Astrocyte (in vitro differentiated cells and primary cell): ENCODE measurements around the gene IL36A.

Experiments
- EZH2 ChIP-seq: IDR thresholded peaks from 2 replicates; pipeline ENCODE4 v1.6.1; 2012; ENCODE audit warnings: mild to moderate bottlenecking, low read length, inconsistent platforms; ENCODE audit not compliant: insufficient read depth
- TF ChIP-seq, protein P1 (sequence below): IDR thresholded peaks from 2 replicates; pipeline ENCODE4 v1.5.1; 2011; ENCODE audit warnings: low read depth, mild to moderate bottlenecking, inconsistent platforms, low read length, moderate library complexity; ENCODE audit not compliant: insufficient read depth

DNA sequence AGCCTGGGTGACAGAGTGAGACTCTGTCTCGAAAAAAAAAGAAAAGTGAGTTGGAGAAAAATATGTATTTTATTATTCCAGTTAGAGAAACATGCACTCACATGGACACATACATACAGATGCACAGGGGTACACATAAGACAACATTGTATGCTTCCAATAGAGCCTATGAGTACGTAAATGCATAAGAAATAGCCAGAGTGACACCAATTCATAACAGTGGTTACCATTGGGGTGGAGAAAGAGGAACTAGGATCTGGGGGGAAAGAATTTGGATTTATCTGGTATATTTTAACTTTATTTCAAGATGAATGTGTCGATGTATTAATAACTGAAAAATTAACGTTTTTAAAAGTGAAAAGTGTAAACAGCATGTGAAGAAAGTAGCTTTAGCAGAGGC is 16.1 kb downstream of the IL36A start:
- TF ChIP-seq EZH2 = no peak
- TF ChIP-seq, protein P1, sequence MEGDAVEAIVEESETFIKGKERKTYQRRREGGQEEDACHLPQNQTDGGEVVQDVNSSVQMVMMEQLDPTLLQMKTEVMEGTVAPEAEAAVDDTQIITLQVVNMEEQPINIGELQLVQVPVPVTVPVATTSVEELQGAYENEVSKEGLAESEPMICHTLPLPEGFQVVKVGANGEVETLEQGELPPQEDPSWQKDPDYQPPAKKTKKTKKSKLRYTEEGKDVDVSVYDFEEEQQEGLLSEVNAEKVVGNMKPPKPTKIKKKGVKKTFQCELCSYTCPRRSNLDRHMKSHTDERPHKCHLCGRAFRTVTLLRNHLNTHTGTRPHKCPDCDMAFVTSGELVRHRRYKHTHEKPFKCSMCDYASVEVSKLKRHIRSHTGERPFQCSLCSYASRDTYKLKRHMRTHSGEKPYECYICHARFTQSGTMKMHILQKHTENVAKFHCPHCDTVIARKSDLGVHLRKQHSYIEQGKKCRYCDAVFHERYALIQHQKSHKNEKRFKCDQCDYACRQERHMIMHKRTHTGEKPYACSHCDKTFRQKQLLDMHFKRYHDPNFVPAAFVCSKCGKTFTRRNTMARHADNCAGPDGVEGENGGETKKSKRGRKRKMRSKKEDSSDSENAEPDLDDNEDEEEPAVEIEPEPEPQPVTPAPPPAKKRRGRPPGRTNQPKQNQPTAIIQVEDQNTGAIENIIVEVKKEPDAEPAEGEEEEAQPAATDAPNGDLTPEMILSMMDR = no peak
